Osteoblast (primary cell): ENCODE data around the gene KLHL26. TPM values are rescaled to one million over a fixed set of nuclear protein-coding genes. Genes with fewer than 3 reads are reported as not detected.
A peak's percentile ranks its signal among the peaks of the same experiment; 100 is the strongest.

Experiments used
- DNase-seq: peaks from one replicate; pipeline ENCODE4 v3.0.0; 2011; ENCODE audit warnings: low spot score, mixed read lengths; ENCODE audit not compliant: insufficient read length; ENCODE audit errors: missing footprints
- H2AFZ ChIP-seq: 2 replicates; pipeline ENCODE4 v1.6.0; 2011; ENCODE audit warnings: mild to moderate bottlenecking, low read length
- H3K27ac ChIP-seq: 2 replicates; pipeline ENCODE4 v1.5.1; 2011; ENCODE audit warnings: mild to moderate bottlenecking, low read depth, low read length, moderate library complexity
- H3K27me3 ChIP-seq: 2 replicates; pipeline ENCODE4 v1.6.0; 2012; ENCODE audit warnings: mild to moderate bottlenecking, control low read depth, inconsistent platforms, low read length, moderate library complexity; ENCODE audit not compliant: insufficient read depth
- H3K36me3 ChIP-seq: 2 replicates; pipeline ENCODE4 v1.5.1; 2011; ENCODE audit warnings: mild to moderate bottlenecking, low read length, control low read depth, moderate library complexity; ENCODE audit not compliant: insufficient read depth
- H3K4me1 ChIP-seq: 2 replicates; pipeline ENCODE4 v1.5.1; 2011; ENCODE audit warnings: mild to moderate bottlenecking, low read length, control low read depth, moderate library complexity; ENCODE audit not compliant: insufficient read depth
- H3K4me2 ChIP-seq: 2 replicates; pipeline ENCODE4 v1.6.0; 2011; ENCODE audit warnings: mild to moderate bottlenecking, low read length; ENCODE audit not compliant: insufficient read depth
- H3K4me3 ChIP-seq: fragments of 200-600 bp; sonication (generic); 3 replicates; pipeline ENCODE4 v1.5.1; 2012; ENCODE audit warnings: mild to moderate bottlenecking, low read length, inconsistent platforms; ENCODE audit not compliant: insufficient read depth
- H3K79me2 ChIP-seq: 2 replicates; pipeline ENCODE4 v1.6.0; 2012; ENCODE audit warnings: mild to moderate bottlenecking, low read length, control low read depth, inconsistent platforms; ENCODE audit not compliant: insufficient read depth
- H3K9me3 ChIP-seq: 2 replicates; pipeline ENCODE4 v1.5.1; 2011; ENCODE audit warnings: low read depth, low read length, control low read depth
- H4K20me1 ChIP-seq: 2 replicates; pipeline ENCODE4 v1.6.0; 2012; ENCODE audit warnings: mild to moderate bottlenecking, low read length, control low read depth; ENCODE audit not compliant: insufficient read depth
- total RNA-seq: library from RNA; depleted of rRNA; stranded (reverse); fragments of >200 nt; gene quantifications from 2 replicates; pipeline ENCODE4 v1.2.3, GENCODE V29; 2012
- TF ChIP-seq, protein P1 (sequence below): IDR thresholded peaks from 2 replicates; pipeline ENCODE4 v1.5.1; 2011; ENCODE audit warnings: mild to moderate bottlenecking, low read depth, low read length, moderate library complexity; ENCODE audit errors: extremely low read depth

Gene KLHL26, protein sequence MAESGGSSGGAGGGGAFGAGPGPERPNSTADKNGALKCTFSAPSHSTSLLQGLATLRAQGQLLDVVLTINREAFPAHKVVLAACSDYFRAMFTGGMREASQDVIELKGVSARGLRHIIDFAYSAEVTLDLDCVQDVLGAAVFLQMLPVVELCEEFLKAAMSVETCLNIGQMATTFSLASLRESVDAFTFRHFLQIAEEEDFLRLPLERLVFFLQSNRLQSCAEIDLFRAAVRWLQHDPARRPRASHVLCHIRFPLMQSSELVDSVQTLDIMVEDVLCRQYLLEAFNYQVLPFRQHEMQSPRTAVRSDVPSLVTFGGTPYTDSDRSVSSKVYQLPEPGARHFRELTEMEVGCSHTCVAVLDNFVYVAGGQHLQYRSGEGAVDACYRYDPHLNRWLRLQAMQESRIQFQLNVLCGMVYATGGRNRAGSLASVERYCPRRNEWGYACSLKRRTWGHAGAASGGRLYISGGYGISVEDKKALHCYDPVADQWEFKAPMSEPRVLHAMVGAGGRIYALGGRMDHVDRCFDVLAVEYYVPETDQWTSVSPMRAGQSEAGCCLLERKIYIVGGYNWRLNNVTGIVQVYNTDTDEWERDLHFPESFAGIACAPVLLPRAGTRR
- total RNA-seq, result 5.1 and 5.3 TPM in 2 replicates

DNA sequence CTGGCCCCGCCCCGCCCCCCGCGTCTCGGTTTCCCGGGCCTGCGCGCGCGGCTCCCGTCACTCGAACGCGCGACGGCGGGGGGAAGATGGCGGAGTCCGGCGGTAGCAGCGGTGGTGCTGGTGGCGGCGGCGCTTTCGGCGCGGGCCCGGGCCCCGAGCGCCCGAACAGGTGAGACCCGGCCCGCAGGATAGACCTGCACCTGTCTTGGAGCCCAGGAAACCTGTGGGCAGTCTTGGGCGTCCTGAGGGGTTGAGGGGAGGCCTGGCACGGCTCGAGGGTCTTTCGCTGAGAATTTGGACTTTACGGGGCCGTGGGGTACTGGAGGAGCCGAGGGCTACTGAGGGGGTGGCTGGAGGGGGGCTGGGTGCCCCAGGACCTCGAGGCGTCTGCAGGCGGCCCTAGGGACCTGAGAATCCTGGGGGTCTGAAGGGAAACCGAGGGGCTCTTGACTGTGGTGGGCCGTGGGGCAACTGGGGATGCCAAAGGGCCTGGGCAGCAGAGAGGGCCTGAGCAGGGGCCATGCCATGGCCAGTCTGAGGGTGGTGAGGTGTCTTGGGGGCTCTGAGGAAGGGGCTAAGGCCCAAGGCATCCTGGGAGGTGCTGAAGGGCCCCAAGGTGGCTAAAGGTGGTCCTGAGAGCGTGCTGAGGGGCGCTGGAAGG lies at the start of gene KLHL26:
KLHL26 (plus strand) TSS at position 60 of the 661 bp plus-strand sequence; CDS start at position 87, 27 bp downstream.
- Histone ChIP-seq H3K4me2 (peak within 1 kb of the TSS; percentile 95), H3K27ac (peak within 1 kb of the TSS; percentile 71), H3K4me3 (peak within 1 kb of the TSS; percentile 94), H2AFZ (peak within 1 kb of the TSS; percentile 90), H3K27me3 (no peaks in the 10 kb centered on the region), H3K36me3 (no peaks in the 10 kb centered on the region), H3K9me3 (no peaks in the 10 kb centered on the region), H3K4me1 (peaks cover 7% of the 10 kb centered on the region), H4K20me1 (peaks cover 2% of the 10 kb centered on the region), H3K79me2 (peaks cover 41% of the 10 kb centered on the region)
- peak; percentile 34 for DNase-seq
- TF ChIP-seq, protein P1, sequence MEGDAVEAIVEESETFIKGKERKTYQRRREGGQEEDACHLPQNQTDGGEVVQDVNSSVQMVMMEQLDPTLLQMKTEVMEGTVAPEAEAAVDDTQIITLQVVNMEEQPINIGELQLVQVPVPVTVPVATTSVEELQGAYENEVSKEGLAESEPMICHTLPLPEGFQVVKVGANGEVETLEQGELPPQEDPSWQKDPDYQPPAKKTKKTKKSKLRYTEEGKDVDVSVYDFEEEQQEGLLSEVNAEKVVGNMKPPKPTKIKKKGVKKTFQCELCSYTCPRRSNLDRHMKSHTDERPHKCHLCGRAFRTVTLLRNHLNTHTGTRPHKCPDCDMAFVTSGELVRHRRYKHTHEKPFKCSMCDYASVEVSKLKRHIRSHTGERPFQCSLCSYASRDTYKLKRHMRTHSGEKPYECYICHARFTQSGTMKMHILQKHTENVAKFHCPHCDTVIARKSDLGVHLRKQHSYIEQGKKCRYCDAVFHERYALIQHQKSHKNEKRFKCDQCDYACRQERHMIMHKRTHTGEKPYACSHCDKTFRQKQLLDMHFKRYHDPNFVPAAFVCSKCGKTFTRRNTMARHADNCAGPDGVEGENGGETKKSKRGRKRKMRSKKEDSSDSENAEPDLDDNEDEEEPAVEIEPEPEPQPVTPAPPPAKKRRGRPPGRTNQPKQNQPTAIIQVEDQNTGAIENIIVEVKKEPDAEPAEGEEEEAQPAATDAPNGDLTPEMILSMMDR, result no peak

DNA sequence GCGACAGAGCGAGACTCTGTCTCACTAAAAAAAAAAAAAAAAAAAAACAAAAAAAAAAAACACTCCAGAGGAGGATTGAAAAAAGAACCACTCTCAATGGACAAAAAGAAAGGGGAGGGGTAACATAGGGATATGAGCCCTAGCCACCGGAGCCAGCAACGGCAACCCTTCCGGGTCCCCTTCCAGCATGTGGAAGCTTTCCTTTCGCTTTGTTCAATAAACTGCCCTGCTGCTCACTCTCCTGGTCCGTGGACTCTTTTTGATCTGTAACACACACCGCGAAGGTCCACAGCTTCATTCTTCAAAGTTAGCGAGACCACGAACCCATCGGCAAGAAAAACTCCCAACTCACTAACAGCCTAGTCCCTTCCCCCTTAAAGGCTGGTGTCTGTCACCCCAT lies 49.3 kb upstream of the KLHL26 start:
- no peak overlapping the region for H2AFZ ChIP-seq
- H3K9me3 ChIP-seq, result no peaks in the 10 kb centered on the region
- H3K27ac ChIP-seq, result no peak overlapping the region
- H3K27me3 ChIP-seq, result no peaks in the 10 kb centered on the region
- TF ChIP-seq, protein P1, result no peak
- no peak for DNase-seq
- H3K4me2 ChIP-seq, result peak overlapping the region; percentile 98
- no peak overlapping the region for H3K4me3 ChIP-seq
- H3K4me1 ChIP-seq, result peaks cover 16% of the 10 kb centered on the region
- peaks cover 3% of the 10 kb centered on the region for H3K36me3 ChIP-seq
- H4K20me1 ChIP-seq, result peaks cover 3% of the 10 kb centered on the region
- H3K79me2 ChIP-seq, result no peaks in the 10 kb centered on the region

DNA sequence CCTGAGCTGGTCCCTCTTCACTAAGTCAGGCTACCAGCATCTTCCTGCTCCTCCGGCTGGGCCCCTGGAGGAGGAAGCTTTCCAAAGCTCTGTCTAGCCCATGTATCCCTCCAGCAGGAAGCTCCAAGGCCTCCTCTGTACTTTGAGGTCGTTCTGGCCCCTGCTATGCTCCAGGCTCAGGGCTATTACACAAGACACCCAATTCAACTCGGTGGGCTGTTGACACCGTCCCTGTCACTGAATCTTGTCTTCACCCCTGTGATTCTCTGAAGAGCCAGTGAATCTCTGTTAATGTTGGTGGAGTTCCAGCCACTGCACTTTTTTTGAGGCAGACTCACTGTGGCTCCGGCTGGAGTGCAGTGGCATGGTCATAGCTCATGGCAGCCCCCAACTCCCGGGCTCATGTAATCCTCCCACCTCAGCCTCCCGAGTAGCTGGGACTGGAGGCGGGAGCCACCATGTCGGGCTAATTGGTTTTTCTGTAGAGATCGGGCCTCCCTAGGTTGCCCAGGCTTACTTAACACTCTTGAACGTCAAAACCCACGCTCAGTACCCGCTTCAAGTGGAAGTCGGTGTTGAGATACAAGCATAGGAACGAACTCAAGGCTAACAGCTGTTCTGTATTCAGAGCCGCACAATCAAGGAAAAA lies 48.7 kb upstream of the KLHL26 start:
- Histone ChIP-seq H3K79me2 (no peaks in the 10 kb centered on the region), H3K36me3 (peaks cover 3% of the 10 kb centered on the region), H3K27me3 (no peaks in the 10 kb centered on the region), H2AFZ (peak overlapping the region; percentile 92), H3K9me3 (no peaks in the 10 kb centered on the region), H3K27ac (peak overlapping the region; percentile 50), H3K4me2 (peak overlapping the region; percentile 98), H3K4me3 (peak overlapping the region; percentile 91), H3K4me1 (peaks cover 16% of the 10 kb centered on the region), H4K20me1 (peaks cover 3% of the 10 kb centered on the region)
- peak; percentile 75 for DNase-seq
- TF ChIP-seq, protein P1, result no peak
